ENCODE measurements around the gene TP53BP1.
"Not testable (repeated sequence)": the region's sequence is repeated elsewhere in the genome, so short reads cannot be mapped to it uniquely, and the experiment has no call there.

The TP53BP1 gene, protein sequence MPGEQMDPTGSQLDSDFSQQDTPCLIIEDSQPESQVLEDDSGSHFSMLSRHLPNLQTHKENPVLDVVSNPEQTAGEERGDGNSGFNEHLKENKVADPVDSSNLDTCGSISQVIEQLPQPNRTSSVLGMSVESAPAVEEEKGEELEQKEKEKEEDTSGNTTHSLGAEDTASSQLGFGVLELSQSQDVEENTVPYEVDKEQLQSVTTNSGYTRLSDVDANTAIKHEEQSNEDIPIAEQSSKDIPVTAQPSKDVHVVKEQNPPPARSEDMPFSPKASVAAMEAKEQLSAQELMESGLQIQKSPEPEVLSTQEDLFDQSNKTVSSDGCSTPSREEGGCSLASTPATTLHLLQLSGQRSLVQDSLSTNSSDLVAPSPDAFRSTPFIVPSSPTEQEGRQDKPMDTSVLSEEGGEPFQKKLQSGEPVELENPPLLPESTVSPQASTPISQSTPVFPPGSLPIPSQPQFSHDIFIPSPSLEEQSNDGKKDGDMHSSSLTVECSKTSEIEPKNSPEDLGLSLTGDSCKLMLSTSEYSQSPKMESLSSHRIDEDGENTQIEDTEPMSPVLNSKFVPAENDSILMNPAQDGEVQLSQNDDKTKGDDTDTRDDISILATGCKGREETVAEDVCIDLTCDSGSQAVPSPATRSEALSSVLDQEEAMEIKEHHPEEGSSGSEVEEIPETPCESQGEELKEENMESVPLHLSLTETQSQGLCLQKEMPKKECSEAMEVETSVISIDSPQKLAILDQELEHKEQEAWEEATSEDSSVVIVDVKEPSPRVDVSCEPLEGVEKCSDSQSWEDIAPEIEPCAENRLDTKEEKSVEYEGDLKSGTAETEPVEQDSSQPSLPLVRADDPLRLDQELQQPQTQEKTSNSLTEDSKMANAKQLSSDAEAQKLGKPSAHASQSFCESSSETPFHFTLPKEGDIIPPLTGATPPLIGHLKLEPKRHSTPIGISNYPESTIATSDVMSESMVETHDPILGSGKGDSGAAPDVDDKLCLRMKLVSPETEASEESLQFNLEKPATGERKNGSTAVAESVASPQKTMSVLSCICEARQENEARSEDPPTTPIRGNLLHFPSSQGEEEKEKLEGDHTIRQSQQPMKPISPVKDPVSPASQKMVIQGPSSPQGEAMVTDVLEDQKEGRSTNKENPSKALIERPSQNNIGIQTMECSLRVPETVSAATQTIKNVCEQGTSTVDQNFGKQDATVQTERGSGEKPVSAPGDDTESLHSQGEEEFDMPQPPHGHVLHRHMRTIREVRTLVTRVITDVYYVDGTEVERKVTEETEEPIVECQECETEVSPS (N-terminal part only)

DNA sequence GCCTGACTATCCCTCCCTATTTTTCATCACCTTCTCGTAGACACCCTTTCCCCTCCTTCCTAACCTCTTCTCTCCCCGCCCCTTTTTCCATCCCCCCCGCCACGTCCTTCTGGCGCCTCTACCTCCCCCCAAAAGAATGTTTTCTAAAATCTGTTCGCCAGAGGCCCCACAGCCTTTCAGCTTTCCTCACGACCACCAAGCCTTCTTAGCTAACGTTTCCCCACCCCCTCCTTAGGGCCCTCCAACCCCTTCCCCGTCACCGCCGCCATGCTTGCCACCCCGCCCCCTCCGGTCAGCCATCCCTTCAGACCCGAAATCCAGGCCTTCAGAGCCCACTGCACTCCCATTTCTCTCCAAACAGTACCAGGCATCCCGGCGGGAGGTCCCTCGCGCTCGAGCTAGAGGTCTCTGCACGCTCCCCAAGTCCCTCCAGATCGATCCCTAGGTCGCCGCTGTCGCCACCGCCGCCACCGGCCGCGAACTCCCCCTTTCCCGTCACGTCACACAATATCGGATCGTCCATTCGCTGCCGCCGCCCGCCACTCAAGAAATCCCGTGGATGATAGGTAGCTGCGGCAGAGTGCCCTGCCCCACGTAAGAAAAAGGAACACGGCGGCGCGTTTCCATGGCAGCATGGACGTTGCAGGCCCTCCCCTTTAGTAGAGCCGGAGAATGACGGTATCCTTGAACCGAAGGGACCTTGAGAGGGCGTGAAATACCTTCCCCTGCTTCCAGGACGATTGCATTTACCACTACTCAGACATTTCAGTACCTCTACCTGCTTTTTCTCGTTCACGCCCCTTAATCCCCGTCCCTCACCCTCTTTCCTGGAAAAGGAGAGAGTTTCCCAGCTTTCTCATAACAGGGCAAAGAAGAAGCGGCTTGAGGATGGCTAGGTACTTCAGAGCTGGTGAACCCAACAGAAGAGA, at the start of gene TP53BP1:
TP53BP1 (minus strand) TSS at position 484 of the 929 bp plus-strand sequence; CDS start at position 371, 113 bp downstream.
- peak; percentile 90 for DNase-seq (ENCODE audit: low read depth in 2 of 2)

DNA sequence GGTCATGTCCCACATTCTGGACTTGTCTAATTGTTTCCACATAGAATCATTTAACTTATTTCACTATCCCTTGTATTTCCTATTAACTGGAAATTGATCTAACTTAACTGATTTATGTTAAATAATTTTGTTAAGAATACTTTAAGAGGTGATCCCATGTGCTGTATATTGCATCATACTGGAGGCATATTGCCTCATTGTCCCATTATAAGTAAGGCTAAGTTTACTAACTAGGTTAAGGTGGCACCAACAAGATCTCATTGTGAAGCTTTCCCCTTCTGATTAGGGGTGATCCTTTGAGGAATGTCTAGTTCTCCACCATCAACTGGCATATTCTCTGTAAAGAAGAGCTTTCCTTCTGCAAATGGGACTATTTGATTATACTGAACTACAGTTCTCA, 48.8 kb upstream of the TP53BP1 start:
- DNase-seq (ENCODE audit: low read depth in 2 of 2) = no peak

DNA sequence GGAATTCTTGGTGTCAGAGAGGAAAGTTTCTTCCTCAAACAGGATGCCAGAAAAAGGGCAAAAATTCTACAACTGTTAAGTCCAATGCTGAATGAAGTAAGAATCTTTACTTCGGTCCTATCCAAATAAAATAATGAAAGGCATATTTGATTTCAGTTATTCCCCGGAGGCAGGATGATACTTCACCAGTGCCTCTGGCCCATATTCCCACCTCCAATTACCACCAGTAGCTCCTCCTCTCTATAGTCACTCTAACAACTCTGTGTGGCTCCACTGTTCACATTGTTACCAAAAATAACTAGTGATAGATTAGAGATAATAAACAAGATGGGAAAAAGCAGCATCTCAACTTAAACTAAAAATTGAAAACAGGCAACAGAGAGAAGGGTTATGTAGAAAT, 45.1 kb upstream of the TP53BP1 start:
- no peak for DNase-seq (ENCODE audit: low read depth in 2 of 2)

DNA sequence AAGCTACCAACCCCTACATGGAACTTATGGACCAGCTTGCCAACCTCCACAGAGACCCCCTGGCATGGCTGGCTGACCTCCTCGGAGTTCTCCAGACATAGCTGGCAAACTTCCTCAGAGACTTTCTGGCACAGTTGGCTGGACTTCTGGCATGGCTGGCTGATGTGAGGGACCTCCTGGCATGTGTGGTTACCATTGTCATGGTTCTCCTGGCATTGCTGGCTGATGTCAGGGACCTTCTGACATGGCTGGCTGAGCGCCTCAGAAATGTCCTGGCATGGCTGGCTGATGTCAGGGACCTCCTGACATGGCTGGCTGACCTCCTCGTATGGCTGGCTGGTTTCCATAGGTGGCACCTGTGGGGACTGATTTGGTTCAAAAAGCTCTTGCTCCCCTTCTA, 41.9 kb upstream of the TP53BP1 start:
- no peak for DNase-seq (ENCODE audit: low read depth in 2 of 2)

DNA sequence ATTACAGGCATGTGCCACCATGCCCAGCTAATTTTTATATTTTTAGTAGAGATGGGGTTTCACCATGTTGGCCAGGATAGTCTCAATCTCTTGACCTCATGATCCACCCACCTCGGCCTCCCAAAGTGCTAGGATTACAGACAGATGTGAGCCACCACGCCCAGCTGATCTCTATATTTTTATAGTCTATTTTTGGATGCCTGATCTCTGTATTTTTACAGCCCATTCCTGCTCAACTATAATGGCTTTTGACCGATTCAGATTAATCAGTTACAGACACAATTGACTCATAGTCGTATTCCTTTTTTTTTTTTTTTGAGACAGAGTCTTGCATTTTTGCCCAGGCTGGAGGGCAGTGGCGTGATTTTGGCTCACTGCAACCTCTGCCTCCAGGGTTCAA, 39.9 kb upstream of the TP53BP1 start:
- DNase-seq (ENCODE audit: low read depth in 2 of 2) = not testable (repeated sequence)

DNA sequence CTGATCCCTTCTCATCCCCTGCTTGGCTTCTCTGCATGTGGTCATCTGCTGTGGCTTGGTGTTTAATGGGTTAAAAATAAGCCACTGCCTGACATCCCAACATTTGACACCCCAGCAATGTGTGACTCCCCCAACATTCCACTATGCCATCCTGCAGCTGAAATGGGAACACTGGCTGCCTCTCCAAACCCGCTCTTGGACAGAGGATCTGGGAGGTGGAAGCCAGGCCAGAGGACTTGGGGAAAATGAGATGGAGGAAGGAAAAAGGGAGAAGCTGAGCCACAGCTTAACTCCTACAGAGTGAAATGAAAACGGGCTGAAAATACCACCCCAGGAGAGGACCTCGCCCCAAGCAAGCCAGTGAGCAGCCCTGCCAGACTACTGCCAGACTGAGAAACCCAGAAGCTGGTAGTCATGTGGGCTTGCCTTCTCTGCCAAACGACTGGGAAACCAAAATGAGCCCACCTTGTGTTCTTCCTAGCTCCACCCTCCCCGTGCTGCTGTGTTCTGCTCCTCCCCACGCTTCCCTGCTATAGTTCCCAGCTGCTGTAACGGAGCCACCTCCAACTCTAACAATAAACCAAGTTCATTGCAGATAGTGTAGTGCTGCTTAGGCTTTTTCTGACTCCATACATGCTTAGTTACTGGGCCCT, 38.2 kb upstream of the TP53BP1 start:
- no peak for DNase-seq (ENCODE audit: low read depth in 2 of 2)

DNA sequence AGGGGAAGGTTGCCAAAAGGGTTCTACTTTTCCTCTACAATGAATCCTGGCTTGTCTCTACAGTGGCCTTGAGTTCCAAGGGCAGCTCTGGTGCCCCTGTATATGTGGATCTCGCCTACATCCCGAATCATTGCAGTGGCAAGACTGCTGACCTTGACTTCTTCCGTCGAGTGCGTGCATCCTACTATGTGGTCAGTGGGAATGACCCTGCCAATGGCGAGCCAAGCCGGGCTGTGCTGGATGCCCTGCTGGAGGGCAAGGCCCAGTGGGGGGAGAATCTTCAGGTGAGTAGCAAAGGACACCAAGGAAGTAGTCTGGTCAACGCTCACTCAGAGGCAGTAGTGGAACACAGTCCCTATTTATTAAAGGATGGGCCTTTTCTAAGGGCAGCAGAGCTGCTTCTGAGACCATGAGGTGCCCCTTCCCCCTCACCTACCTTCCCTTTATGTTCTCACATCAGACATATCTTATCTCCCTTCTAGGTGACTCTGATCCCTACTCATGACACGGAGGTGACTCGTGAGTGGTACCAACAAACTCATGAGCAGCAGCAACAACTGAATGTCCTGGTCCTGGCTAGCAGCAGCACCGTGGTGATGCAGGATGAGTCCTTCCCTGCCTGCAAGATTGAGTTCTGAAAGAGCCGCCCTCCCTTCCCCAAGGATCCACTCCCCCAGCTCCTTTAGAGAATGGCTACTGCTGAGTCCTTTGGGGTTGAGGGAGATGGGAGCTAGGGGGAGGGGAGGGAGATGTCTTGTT, 36.8 kb upstream of the TP53BP1 start:
- DNase-seq (ENCODE audit: low read depth in 2 of 2) = no peak

DNA sequence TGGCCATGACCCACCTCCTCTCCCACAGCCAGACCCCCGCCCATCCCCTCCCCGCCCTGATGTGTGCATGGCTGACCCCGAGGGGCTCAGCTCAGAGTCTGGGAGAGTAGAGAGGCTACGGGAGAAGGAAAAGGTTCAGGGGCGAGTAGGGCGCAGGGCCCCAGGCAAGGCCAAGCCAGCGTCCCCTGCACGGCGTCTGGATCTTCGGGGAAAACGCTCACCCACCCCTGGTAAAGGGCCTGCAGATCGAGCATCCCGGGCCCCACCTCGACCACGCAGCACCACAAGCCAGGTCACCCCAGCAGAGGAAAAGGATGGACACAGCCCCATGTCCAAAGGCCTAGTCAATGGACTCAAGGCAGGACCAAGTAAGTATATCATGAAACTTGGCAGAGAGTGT, 36.2 kb upstream of the TP53BP1 start:
- no peak for DNase-seq (ENCODE audit: low read depth in 2 of 2)

DNA sequence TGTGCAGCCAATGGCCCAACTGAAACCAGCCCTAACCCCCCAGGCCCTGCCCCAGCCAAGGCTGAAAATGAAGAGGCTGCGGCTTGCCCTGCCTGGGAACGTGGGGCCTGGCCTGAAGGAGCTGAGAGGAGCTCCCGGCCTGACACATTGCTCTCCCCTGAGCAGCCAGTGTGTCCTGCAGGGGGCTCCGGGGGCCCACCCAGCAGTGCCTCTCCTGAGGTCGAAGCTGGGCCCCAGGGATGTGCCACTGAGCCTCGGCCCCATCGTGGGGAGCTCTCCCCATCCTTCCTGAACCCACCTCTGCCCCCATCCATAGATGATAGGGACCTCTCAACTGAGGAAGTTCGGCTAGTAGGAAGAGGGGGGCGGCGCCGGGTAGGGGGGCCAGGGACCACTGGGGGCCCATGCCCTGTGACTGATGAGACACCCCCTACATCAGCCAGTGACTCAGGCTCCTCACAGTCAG, 35.6 kb upstream of the TP53BP1 start:
- DNase-seq (ENCODE audit: low read depth in 2 of 2) = no peak

DNA sequence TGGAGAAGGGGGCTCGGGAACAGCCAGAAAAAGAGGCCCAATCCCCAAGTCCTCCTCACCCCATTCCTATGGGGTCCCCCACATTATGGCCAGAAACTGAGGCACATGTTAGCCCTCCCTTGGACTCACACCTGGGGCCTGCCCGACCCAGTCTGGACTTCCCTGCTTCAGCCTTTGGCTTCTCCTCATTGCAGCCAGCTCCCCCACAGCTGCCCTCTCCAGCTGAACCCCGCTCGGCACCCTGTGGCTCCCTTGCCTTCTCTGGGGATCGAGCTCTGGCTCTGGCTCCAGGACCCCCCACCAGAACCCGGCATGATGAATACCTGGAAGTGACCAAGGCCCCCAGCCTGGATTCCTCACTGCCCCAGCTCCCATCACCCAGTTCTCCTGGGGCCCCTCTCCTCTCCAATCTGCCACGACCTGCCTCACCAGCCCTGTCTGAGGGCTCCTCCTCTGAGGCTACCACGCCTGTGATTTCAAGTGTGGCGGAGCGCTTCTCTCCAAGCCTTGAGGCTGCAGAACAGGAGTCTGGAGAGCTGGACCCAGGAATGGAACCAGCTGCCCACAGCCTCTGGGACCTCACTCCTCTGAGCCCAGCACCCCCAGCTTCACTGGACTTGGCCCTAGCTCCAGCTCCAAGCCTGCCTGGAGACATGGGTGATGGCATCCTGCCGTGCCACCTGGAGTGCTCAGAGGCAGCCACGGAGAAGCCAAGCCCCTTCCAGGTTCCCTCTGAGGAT, 35.0 kb upstream of the TP53BP1 start:
- no peak for DNase-seq (ENCODE audit: low read depth in 2 of 2)

DNA sequence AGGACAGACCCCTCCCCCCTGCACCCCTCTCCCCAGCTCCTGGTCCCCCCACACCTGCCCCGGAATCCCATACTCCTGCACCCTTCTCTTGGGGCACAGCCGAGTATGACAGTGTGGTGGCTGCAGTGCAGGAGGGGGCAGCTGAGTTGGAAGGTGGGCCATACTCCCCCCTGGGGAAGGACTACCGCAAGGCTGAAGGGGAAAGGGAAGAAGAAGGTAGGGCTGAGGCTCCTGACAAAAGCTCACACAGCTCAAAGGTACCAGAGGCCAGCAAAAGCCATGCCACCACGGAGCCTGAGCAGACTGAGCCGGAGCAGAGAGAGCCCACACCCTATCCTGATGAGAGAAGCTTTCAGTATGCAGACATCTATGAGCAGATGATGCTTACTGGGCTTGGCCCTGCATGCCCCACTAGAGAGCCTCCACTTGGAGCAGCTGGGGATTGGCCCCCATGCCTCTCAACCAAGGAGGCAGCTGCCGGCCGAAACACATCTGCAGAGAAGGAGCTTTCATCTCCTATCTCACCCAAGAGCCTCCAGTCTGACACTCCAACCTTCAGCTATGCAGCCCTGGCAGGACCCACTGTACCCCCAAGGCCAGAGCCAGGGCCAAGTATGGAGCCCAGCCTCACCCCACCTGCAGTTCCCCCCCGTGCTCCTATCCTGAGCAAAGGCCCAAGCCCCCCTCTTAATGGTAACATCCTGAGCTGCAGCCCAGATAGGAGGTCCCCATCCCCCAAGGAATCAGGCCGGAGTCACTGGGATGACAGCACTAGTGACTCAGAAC, 34.3 kb upstream of the TP53BP1 start:
- no peak for DNase-seq (ENCODE audit: low read depth in 2 of 2)

DNA sequence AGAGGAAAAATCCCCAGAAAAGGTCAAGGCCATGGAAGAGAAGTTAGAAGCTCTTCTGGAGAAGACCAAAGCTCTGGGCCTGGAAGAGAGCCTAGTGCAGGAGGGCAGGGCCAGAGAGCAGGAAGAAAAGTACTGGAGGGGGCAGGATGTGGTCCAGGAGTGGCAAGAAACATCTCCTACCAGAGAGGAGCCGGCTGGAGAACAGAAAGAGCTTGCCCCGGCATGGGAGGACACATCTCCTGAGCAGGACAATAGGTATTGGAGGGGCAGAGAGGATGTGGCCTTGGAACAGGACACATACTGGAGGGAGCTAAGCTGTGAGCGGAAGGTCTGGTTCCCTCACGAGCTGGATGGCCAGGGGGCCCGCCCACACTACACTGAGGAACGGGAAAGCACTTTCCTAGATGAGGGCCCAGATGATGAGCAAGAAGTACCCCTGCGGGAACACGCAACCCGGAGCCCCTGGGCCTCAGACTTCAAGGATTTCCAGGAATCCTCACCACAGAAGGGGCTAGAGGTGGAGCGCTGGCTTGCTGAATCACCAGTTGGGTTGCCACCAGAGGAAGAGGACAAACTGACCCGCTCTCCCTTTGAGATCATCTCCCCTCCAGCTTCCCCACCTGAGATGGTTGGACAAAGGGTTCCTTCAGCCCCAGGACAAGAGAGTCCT, 33.4 kb upstream of the TP53BP1 start:
- no peak for DNase-seq (ENCODE audit: low read depth in 2 of 2)

DNA sequence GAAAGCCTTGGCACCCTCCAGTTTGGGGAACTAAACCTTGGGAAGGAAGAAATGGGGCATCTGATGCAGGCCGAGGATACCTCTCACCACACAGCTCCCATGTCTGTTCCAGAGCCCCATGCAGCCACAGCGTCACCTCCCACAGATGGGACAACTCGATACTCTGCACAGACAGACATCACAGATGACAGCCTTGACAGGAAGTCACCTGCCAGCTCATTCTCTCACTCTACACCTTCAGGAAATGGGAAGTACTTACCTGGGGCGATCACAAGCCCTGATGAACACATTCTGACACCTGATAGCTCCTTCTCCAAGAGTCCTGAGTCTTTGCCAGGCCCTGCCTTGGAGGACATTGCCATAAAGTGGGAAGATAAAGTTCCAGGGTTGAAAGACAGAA, 32.2 kb upstream of the TP53BP1 start:
- no peak for DNase-seq (ENCODE audit: low read depth in 2 of 2)

DNA sequence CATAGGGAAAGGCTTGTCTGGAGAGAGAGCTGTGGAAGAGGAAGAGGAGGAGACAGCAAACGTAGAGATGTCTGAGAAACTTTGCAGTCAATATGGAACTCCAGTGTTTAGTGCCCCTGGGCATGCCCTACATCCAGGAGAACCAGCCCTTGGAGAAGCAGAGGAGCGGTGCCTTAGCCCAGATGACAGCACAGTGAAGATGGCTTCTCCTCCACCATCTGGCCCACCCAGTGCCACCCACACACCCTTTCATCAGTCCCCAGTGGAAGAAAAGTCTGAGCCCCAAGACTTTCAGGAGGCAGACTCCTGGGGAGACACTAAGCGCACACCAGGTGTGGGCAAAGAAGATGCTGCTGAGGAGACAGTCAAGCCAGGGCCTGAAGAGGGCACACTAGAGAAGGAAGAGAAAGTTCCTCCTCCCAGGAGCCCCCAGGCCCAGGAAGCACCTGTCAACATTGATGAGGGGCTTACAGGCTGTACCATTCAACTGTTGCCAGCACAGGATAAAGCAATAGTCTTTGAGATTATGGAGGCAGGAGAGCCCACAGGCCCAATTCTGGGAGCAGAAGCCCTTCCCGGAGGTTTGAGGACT, 31.4 kb upstream of the TP53BP1 start:
- DNase-seq (ENCODE audit: low read depth in 2 of 2) = no peak

DNA sequence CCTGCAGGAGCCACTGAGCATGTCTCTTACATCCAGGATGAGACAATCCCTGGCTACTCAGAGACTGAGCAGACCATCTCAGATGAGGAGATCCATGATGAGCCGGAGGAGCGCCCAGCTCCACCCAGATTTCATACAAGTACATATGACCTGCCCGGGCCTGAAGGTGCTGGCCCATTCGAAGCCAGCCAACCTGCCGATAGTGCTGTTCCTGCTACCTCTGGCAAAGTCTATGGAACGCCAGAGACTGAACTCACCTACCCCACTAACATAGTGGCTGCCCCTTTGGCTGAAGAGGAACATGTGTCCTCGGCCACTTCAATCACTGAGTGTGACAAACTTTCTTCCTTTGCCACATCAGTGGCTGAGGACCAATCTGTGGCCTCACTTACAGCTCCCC, 30.7 kb upstream of the TP53BP1 start:
- DNase-seq (ENCODE audit: low read depth in 2 of 2) = no peak

DNA sequence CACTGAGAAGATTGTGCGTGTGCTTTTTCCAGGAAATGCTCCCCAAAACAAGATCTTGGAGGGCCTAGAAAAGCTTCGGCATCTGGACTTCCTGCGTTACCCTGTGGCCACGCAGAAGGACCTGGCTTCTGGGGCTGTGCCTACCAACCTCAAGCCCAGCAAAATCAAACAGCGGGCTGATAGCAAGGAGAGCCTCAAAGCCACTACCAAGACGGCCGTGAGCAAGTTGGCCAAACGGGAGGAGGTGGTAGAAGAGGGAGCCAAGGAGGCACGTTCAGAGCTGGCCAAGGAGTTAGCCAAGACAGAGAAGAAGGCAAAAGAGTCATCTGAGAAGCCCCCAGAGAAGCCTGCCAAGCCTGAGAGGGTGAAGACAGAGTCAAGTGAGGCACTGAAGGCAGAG, 29.3 kb upstream of the TP53BP1 start:
- no peak for DNase-seq (ENCODE audit: low read depth in 2 of 2)

DNA sequence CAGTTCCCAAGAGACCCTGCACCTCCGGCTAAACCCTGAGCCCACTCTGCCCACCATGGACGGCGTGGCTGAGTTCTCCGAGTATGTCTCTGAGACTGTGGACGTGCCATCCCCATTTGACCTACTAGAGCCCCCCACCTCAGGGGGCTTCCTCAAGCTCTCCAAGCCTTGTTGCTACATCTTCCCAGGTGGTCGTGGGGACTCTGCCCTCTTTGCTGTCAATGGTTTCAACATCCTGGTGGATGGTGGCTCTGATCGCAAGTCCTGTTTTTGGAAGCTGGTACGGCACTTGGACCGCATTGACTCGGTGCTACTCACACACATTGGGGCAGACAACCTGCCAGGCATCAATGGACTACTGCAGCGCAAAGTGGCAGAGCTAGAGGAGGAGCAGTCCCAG, 28.5 kb upstream of the TP53BP1 start:
- no peak for DNase-seq (ENCODE audit: low read depth in 2 of 2)

All from stimulated activated CD8-positive, alpha-beta memory T cell treated with anti-CD3 and anti-CD28 coated beads, Interleukin-2, amount 100 ng/mL, for 1 hour (primary cell).